Testis (tissue), 2 donors: ENCODE results near the gene KRT23.

ENCODE experiments used
- CTCF ChIP-seq, 3 experiments: fragments of 450-650 bp in 2 of 3; fragments of 200-600 bp in 1 of 3; sonication (generic) in 1 of 3; IDR thresholded peaks; one replicate each; pipeline ENCODE4 v1.5.1; 2016 to 2019; ENCODE audit warnings: antibody characterized with exemption in 3 of 3, mild to moderate bottlenecking in 2 of 3, moderate library complexity in 1 of 3
- POLR2A ChIP-seq: fragments of 450-650 bp; IDR thresholded peaks from one replicate; pipeline ENCODE4 v1.6.1; 2017; ENCODE audit warnings: antibody characterized with exemption, mild to moderate bottlenecking, moderate library complexity

- TF ChIP-seq CTCF (IDR thresholded peaks at IDR 0.05) (no peak), POLR2A (no peak)
These were observed 46.8 kb upstream of the KRT23 start, which contains the start of gene KRT40 for GRCh38 chr17:40984226-40984625.
